ENCODE data around the gene WNT7A.

Gene WNT7A

GRCh38 chr3:13780432-13781176 is 99.3 kb downstream of the WNT7A start:
- in situ Hi-C loops (cut with HindIII; ENCODE audit: low sequenced_read_pairs) = no loop called here

- in situ Hi-C loops (cut with HindIII; ENCODE audit: low sequenced_read_pairs) = no loop called here
These were observed 103.4 kb downstream of the WNT7A start for GRCh38 chr3:13776253-13777050.

GRCh38 chr3:13772885-13773745 is 106.8 kb downstream of the WNT7A start:
- in situ Hi-C loops (cut with HindIII; ENCODE audit: low sequenced_read_pairs) = no loop called here

GRCh38 chr3:13772321-13772745 is 107.5 kb downstream of the WNT7A start:
- in situ Hi-C loops (cut with HindIII; ENCODE audit: low sequenced_read_pairs) = no loop called here

- in situ Hi-C loops (cut with HindIII; ENCODE audit: low sequenced_read_pairs) = no loop called here
These were observed 108.4 kb downstream of the WNT7A start for GRCh38 chr3:13771496-13771895.

- in situ Hi-C loops (cut with HindIII; ENCODE audit: low sequenced_read_pairs) = no loop called here
These were observed 109.4 kb downstream of the WNT7A start for GRCh38 chr3:13770170-13771169.

GRCh38 chr3:13769422-13769821 is 110.4 kb downstream of the WNT7A start:
- in situ Hi-C loops (cut with HindIII; ENCODE audit: low sequenced_read_pairs) = no loop called here

GRCh38 chr3:13768453-13768852 is 111.4 kb downstream of the WNT7A start:
- in situ Hi-C loops (cut with HindIII; ENCODE audit: low sequenced_read_pairs) = no loop called here

GRCh38 chr3:13767896-13768295 is 112.0 kb downstream of the WNT7A start:
- in situ Hi-C loops (cut with HindIII; ENCODE audit: low sequenced_read_pairs) = no loop called here

- in situ Hi-C loops (cut with HindIII; ENCODE audit: low sequenced_read_pairs) = no loop called here
These were observed 112.8 kb downstream of the WNT7A start for GRCh38 chr3:13767030-13767429.

Measured in endothelial cell of hepatic sinusoid (primary cell).